Raji (cell line): ENCODE results near the gene LCE2C.
"Not testable (repeated sequence)": the region's sequence is repeated elsewhere in the genome, so short reads cannot be mapped to it uniquely, and the experiment has no call there.

Source experiments
- POLR2A ChIP-seq: IDR thresholded peaks from 2 replicates; pipeline ENCODE4 v1.6.1; 2011; ENCODE audit warnings: low read depth, low read length, control low read depth; ENCODE audit not compliant: insufficient read depth

The LCE2C gene

GRCh38 chr1:152674983-152675382 is at the start of gene LCE2C:
LCE2C (plus strand) TSS chr1:152675279; CDS start chr1:152676016, 737 bp downstream.
- not testable (repeated sequence) for TF ChIP-seq POLR2A

- TF ChIP-seq POLR2A: no peak
Measured at GRCh38 chr1:152626744-152627143, 48.3 kb upstream of the LCE2C start.

- TF ChIP-seq POLR2A: no peak
Measured at GRCh38 chr1:152630596-152630995, 44.5 kb upstream of the LCE2C start.

- TF ChIP-seq POLR2A: no peak
Measured at GRCh38 chr1:152640351-152640750, 34.7 kb upstream of the LCE2C start.

GRCh38 chr1:152643945-152644344 is 31.1 kb upstream of the LCE2C start:
- no peak for TF ChIP-seq POLR2A

GRCh38 chr1:152645146-152645545 is 29.9 kb upstream of the LCE2C start:
- TF ChIP-seq POLR2A: no peak

GRCh38 chr1:152646656-152647055 is 28.4 kb upstream of the LCE2C start:
- TF ChIP-seq POLR2A: no peak

GRCh38 chr1:152654110-152654509 is 21.0 kb upstream of the LCE2C start:
- TF ChIP-seq POLR2A: no peak

- TF ChIP-seq POLR2A: no peak
Measured at GRCh38 chr1:152656459-152656858, 18.6 kb upstream of the LCE2C start.

GRCh38 chr1:152657677-152658076 is 17.4 kb upstream of the LCE2C start:
- TF ChIP-seq POLR2A: no peak

GRCh38 chr1:152658649-152659048 is 16.4 kb upstream of the LCE2C start:
- no peak for TF ChIP-seq POLR2A

GRCh38 chr1:152663098-152663497 is 12.0 kb upstream of the LCE2C start, which contains the start of gene LCE2D:
LCE2D (plus strand) TSS chr1:152663380; CDS start chr1:152664106, 726 bp downstream.
- no peak for TF ChIP-seq POLR2A

GRCh38 chr1:152667648-152668047 is 7.4 kb upstream of the LCE2C start:
- TF ChIP-seq POLR2A: no peak

- TF ChIP-seq POLR2A: no peak
Measured at GRCh38 chr1:152673016-152673415, 2.1 kb upstream of the LCE2C start.

- TF ChIP-seq POLR2A: no peak
Measured at GRCh38 chr1:152679459-152679858, 4.4 kb downstream of the LCE2C start.

GRCh38 chr1:152681616-152682015 is 6.5 kb downstream of the LCE2C start:
- TF ChIP-seq POLR2A: no peak

- TF ChIP-seq POLR2A: no peak
Measured at GRCh38 chr1:152683846-152684245, 8.8 kb downstream of the LCE2C start.
